ENCODE results near the gene MST1R. TPM values are rescaled to one million over a fixed set of nuclear protein-coding genes. Genes with fewer than 3 reads are reported as not detected.
A peak's percentile ranks its signal among the peaks of the same experiment; 100 is the strongest.

Gene MST1R
- total and polyA plus RNA-seq, 7 donors: 0.38 to 1.7 (median 0.61) TPM

- Histone ChIP-seq H3K36me3 (ENCODE audit: insufficient read depth in 1 of 2, low read depth in 1 of 2) (no peaks in the 10 kb centered on the region), H3K27me3 (ENCODE audit: insufficient read depth in 3 of 3, low read length in 2 of 3) (no peaks in the 10 kb centered on the region), H3K4me1 (peaks cover 12% of the 10 kb centered on the region), H3K4me3 (no peak overlapping the region), H3K27ac (peak overlapping the region; percentile 10), H3K9me3 (no peaks in the 10 kb centered on the region)
- whole genome bisulfite sequencing, 3 donors: 53 to 64% (median 60%) methylated on average over 10 to 11 of the region's 11 CpGs
- no peak for TF ChIP-seq CTCF (IDR thresholded peaks at IDR 0.05)
- ATAC-seq: no peak
- intact Hi-C loops (cut with DNase I): no loop called here
- DNase-seq: no peak
These were observed 2.0 kb downstream of the MST1R start for GRCh38 chr3:49901366-49902339.

GRCh38 chr3:49900491-49901153 lies 3.1 kb downstream of the MST1R start:
- peak; percentile 71 to 82 for DNase-seq
- Histone ChIP-seq H3K36me3 (ENCODE audit: insufficient read depth in 1 of 2, low read depth in 1 of 2) (no peaks in the 10 kb centered on the region), H3K9me3 (no peaks in the 10 kb centered on the region), H3K27me3 (ENCODE audit: insufficient read depth in 3 of 3, low read length in 2 of 3) (no peaks in the 10 kb centered on the region), H3K4me3 (no peak overlapping the region), H3K27ac (peak overlapping the region; percentile 10), H3K4me1 (peaks cover 6% of the 10 kb centered on the region)
- WGBS, 3 donors: 48 to 68% (median 59%) methylated on average over 8 of the region's 8 CpGs
- ATAC-seq: peak; percentile 77 to 93 (median 88)
- intact Hi-C loops (cut with DNase I): no loop called here
- no peak for TF ChIP-seq CTCF (IDR thresholded peaks at IDR 0.05)

GRCh38 chr3:49899815-49900214 lies 3.9 kb downstream of the MST1R start:
- ATAC-seq: no peak
- Histone ChIP-seq H3K27me3 (ENCODE audit: insufficient read depth in 3 of 3, low read length in 2 of 3) (no peaks in the 10 kb centered on the region), H3K36me3 (ENCODE audit: insufficient read depth in 1 of 2, low read depth in 1 of 2) (no peaks in the 10 kb centered on the region), H3K27ac (no peak overlapping the region), H3K4me3 (no peak overlapping the region), H3K4me1 (peaks cover 5% of the 10 kb centered on the region), H3K9me3 (no peaks in the 10 kb centered on the region)
- no peak for DNase-seq
- TF ChIP-seq CTCF (IDR thresholded peaks at IDR 0.05): peak; percentile 16
- WGBS, 3 donors: 60 to 77% (median 73%) methylated on average over 5 of the region's 5 CpGs
- intact Hi-C loops (cut with DNase I): no loop called here

GRCh38 chr3:49898991-49899390 lies 4.7 kb downstream of the MST1R start:
- ATAC-seq: no peak
- Histone ChIP-seq H3K9me3 (no peaks in the 10 kb centered on the region), H3K4me1 (peaks cover 5% of the 10 kb centered on the region), H3K4me3 (no peak overlapping the region), H3K27ac (no peak overlapping the region), H3K27me3 (ENCODE audit: insufficient read depth in 3 of 3, low read length in 2 of 3) (no peaks in the 10 kb centered on the region), H3K36me3 (ENCODE audit: insufficient read depth in 1 of 2, low read depth in 1 of 2) (no peaks in the 10 kb centered on the region)
- 79 to 84% (median 82%) methylated on average over 6 of the region's 6 CpGs for WGBS, 3 donors
- DNase-seq: no peak
- TF ChIP-seq CTCF (IDR thresholded peaks at IDR 0.05): no peak
- intact Hi-C loops (cut with DNase I): no loop called here
